HL-60 (cell line): ENCODE measurements around the gene DOCK2.

ENCODE experiments used
- DNase-seq, 2 experiments: peaks; one replicate each; pipeline ENCODE4 v3.0.0-alpha.2; 2010 to 2020; ENCODE audit warnings: low read depth in 1 of 2, low spot score in 1 of 2
- H3K27ac ChIP-seq: fragments of 250-450 bp; sonication (Bioruptor Pico); replicated peaks from 2 replicates; pipeline ENCODE4 v1.5.1; 2020; ENCODE audit warnings: mild to moderate bottlenecking, moderate library complexity
- H3K27me3 ChIP-seq: fragments of 250-450 bp; sonication (Bioruptor Pico); 2 replicates; pipeline ENCODE4 v1.5.1; 2021; ENCODE audit warnings: mild to moderate bottlenecking, moderate library complexity; ENCODE audit not compliant: insufficient read depth, poor library complexity, severe bottlenecking
- H3K4me3 ChIP-seq: replicated peaks from 2 replicates; pipeline ENCODE4 v1.5.1; 2011; ENCODE audit warnings: mild to moderate bottlenecking, control low read depth, low read length; ENCODE audit not compliant: insufficient read depth
- CTCF ChIP-seq: IDR thresholded peaks from one replicate; pipeline ENCODE4 v1.5.1; 2011; ENCODE audit warnings: low read length, control low read depth, inconsistent platforms; ENCODE audit not compliant: insufficient read depth
- GABPA ChIP-seq: IDR thresholded peaks from 2 replicates; pipeline ENCODE4 v1.6.1; 2012; ENCODE audit warnings: low read depth
- POLR2AphosphoS5 ChIP-seq: IDR thresholded peaks from 2 replicates; pipeline ENCODE4 v1.6.1; 2012; ENCODE audit warnings: low read depth
- REST ChIP-seq: IDR thresholded peaks from 2 replicates; pipeline ENCODE4 v1.6.1; 2012; ENCODE audit warnings: low read depth; ENCODE audit not compliant: insufficient replicate concordance
- SPI1 ChIP-seq: IDR thresholded peaks from 2 replicates; pipeline ENCODE4 v1.6.1; 2012; ENCODE audit warnings: low read depth, mild to moderate bottlenecking, borderline replicate concordance

DOCK2 gene

GRCh38 chr5:169886677-169887076 is 249.6 kb downstream of the DOCK2 start:
- H3K27ac ChIP-seq: no peak overlapping the region
- DNase-seq: no peak
- H3K27me3 ChIP-seq: no peaks in the 10 kb centered on the region
- TF ChIP-seq SPI1 (no peak), REST (no peak), CTCF (no peak), POLR2AphosphoS5 (no peak), GABPA (no peak)
- no peak overlapping the region for H3K4me3 ChIP-seq

GRCh38 chr5:169889572-169889971 is 252.5 kb downstream of the DOCK2 start:
- no peak for DNase-seq
- no peak overlapping the region for H3K27ac ChIP-seq
- H3K4me3 ChIP-seq: no peak overlapping the region
- no peak for TF ChIP-seq SPI1
- H3K27me3 ChIP-seq: no peaks in the 10 kb centered on the region

- DNase-seq: no peak
- no peak overlapping the region for H3K4me3 ChIP-seq
- no peaks in the 10 kb centered on the region for H3K27me3 ChIP-seq
- no peak for TF ChIP-seq REST
- TF ChIP-seq POLR2AphosphoS5: no peak
- TF ChIP-seq SPI1: no peak
- no peak for TF ChIP-seq CTCF
- TF ChIP-seq GABPA: no peak
- H3K27ac ChIP-seq: no peak overlapping the region
These were observed 255.9 kb downstream of the DOCK2 start for GRCh38 chr5:169893010-169893409.

DNA sequence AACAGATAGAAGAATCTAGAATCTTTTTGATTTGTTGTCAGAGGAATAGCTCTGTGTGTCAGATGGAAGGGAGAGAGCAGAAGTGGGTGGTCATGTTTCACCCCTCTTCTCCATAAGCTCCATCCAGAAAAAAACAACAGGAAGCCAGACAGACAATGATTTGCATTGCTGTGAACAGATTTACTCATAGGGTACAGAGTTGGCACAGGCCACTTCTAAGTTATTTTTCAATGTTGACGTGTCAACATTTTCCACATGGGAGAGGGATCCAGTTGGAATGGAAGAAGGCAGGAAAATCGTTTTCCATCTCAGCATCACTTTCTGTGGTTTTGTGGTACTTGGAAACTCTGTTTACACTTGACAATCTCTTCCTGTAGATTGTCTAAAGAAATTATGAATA is 256.5 kb downstream of the DOCK2 start:
- no peak for DNase-seq
- Histone ChIP-seq H3K27me3 (no peaks in the 10 kb centered on the region), H3K4me3 (no peak overlapping the region), H3K27ac (no peak overlapping the region)
- TF ChIP-seq CTCF (no peak), GABPA (no peak), REST (no peak), POLR2AphosphoS5 (no peak), SPI1 (no peak)
